GM23338 (cell line): Measurements from ENCODE around the gene OBSL1. TPM values are rescaled to one million over a fixed set of nuclear protein-coding genes. Genes with fewer than 3 reads are reported as not detected.
A peak's percentile ranks its signal among the peaks of the same experiment; 100 is the strongest.

Experiments
- ATAC-seq: fragments of 200-7000 bp; cut with Tn5 transposase; 3 replicates; pipeline ENCODE4 v1.9.1; 2020
- DNase-seq: peaks from one replicate; pipeline ENCODE4 v3.0.0-alpha.2; 2015; ENCODE audit warnings: low spot score
- H2AFZ ChIP-seq: fragments of 200-600 bp; sonication (generic); 2 replicates; pipeline ENCODE4 v1.8.0; 2016; ENCODE audit warnings: antibody characterized with exemption, mild to moderate bottlenecking, moderate library complexity
- H3F3A ChIP-seq: fragments of 200-600 bp; sonication (generic); replicated peaks from 2 replicates; pipeline ENCODE4 v1.8.0; 2017; ENCODE audit warnings: antibody characterized with exemption, mixed run types, low read depth
- H3K27ac ChIP-seq: fragments of 200-600 bp; sonication (generic); 2 replicates; pipeline ENCODE4 v1.6.1; 2016; ENCODE audit warnings: low read depth
- H3K27me3 ChIP-seq: fragments of 200-600 bp; sonication (generic); 2 replicates; pipeline ENCODE4 v1.8.0; 2016; ENCODE audit warnings: mild to moderate bottlenecking, mixed run types, moderate library complexity; ENCODE audit not compliant: insufficient read depth
- H3K36me3 ChIP-seq: fragments of 200-600 bp; sonication (generic); 2 replicates; pipeline ENCODE4 v1.8.0; 2016; ENCODE audit warnings: mild to moderate bottlenecking; ENCODE audit not compliant: insufficient read depth
- H3K4me1 ChIP-seq: fragments of 200-600 bp; sonication (generic); 2 replicates; pipeline ENCODE4 v1.8.0; 2016; ENCODE audit warnings: mild to moderate bottlenecking, moderate library complexity; ENCODE audit not compliant: insufficient read depth
- H3K4me2 ChIP-seq: fragments of 200-600 bp; sonication (generic); 2 replicates; pipeline ENCODE4 v1.7.1; 2017; ENCODE audit warnings: mixed run types
- H3K4me3 ChIP-seq: fragments of 200-600 bp; sonication (generic); 2 replicates; pipeline ENCODE4 v1.6.1; 2016; ENCODE audit warnings: mixed run types
- H3K79me2 ChIP-seq: fragments of 200-600 bp; sonication (generic); replicated peaks from 2 replicates; pipeline ENCODE4 v1.8.0; 2017; ENCODE audit warnings: mild to moderate bottlenecking; ENCODE audit not compliant: insufficient read depth
- H3K9me2 ChIP-seq: fragments of 200-600 bp; sonication (generic); 2 replicates; pipeline ENCODE4 v1.8.0; 2017; ENCODE audit not compliant: insufficient read depth
- H4K20me1 ChIP-seq: fragments of 200-600 bp; sonication (generic); replicated peaks from 2 replicates; pipeline ENCODE4 v1.8.0; 2017; ENCODE audit warnings: mild to moderate bottlenecking; ENCODE audit not compliant: insufficient read depth
- H3K27ac Mint-ChIP-seq: 2 replicates; pipeline ENCODE4 v1.8.0; 2020; ENCODE audit warnings: inconsistent platforms, mild to moderate bottlenecking, moderate library complexity, mixed read lengths
- H3K27me3 Mint-ChIP-seq: 3 replicates; pipeline ENCODE4 v1.8.0; 2022; ENCODE audit warnings: low read depth, mild to moderate bottlenecking, moderate library complexity, mixed read lengths, inconsistent platforms; ENCODE audit not compliant: insufficient read depth, poor library complexity
- H3K36me3 Mint-ChIP-seq: 3 replicates; pipeline ENCODE4 v1.8.0; 2021; ENCODE audit warnings: low read depth, mild to moderate bottlenecking, inconsistent platforms, moderate library complexity, mixed read lengths
- H3K4me1 Mint-ChIP-seq: 3 replicates; pipeline ENCODE4 v1.8.0; 2020; ENCODE audit warnings: mild to moderate bottlenecking, inconsistent platforms, mixed read lengths
- H3K4me3 Mint-ChIP-seq: 3 replicates; pipeline ENCODE4 v1.8.0; 2021; ENCODE audit warnings: moderate library complexity, mild to moderate bottlenecking, inconsistent platforms, mixed read lengths
- H3K9me3 Mint-ChIP-seq: 3 replicates; pipeline ENCODE4 v1.8.0; 2020; ENCODE audit warnings: moderate library complexity, mild to moderate bottlenecking, inconsistent platforms, mixed read lengths
- CREB1 ChIP-seq: fragments of 250-450 bp; sonication (Bioruptor Pico); IDR thresholded peaks from 2 replicates; pipeline ENCODE4 v1.5.0; 2020; ENCODE audit warnings: low read depth, mild to moderate bottlenecking, moderate library complexity
- EZH2 ChIP-seq: fragments of 200-600 bp; sonication (generic); IDR thresholded peaks from one replicate; pipeline ENCODE4 v1.8.0; 2017; ENCODE audit warnings: antibody characterized with exemption, mild to moderate bottlenecking, low read depth; ENCODE audit not compliant: unreplicated experiment
- EZH2phosphoT487 ChIP-seq: fragments of 200-600 bp; sonication (generic); IDR thresholded peaks from one replicate; pipeline ENCODE4 v1.8.1; 2018; ENCODE audit warnings: antibody characterized with exemption; ENCODE audit not compliant: unreplicated experiment
- JUNB ChIP-seq: IDR thresholded peaks from one replicate; pipeline ENCODE4 v1.6.1; 2016; ENCODE audit warnings: antibody characterized with exemption; ENCODE audit not compliant: unreplicated experiment
- POLR2AphosphoS5 ChIP-seq: IDR thresholded peaks from 2 replicates; pipeline ENCODE4 v1.6.1; 2016; ENCODE audit warnings: antibody characterized with exemption, low read depth
- STAT1 ChIP-seq: IDR thresholded peaks from one replicate; pipeline ENCODE4 v1.6.1; 2016; ENCODE audit warnings: antibody characterized with exemption; ENCODE audit not compliant: unreplicated experiment
- ZNF114 ChIP-seq: fragments of 250-450 bp; sonication (Bioruptor Pico); IDR thresholded peaks from 2 replicates; pipeline ENCODE4 v1.5.0; 2020; ENCODE audit warnings: mild to moderate bottlenecking, moderate library complexity
- ZNF331 ChIP-seq: fragments of 250-450 bp; sonication (Bioruptor Pico); IDR thresholded peaks from 2 replicates; pipeline ENCODE4 v1.5.0; 2020; ENCODE audit warnings: low read depth, mild to moderate bottlenecking, moderate library complexity
- polyA plus RNA-seq: library from polyadenylated mRNA; unstranded; fragments of >200 nt; fragmentation: Nextera tagmentation; extraction: Ambion mirVana; gene quantifications from 2 replicates; pipeline ENCODE4 v1.2.1, GENCODE V29; 2016
- total RNA-seq: library from RNA; depleted of rRNA; stranded (reverse); fragments of >200 nt; shearing (Covaris generic); gene quantifications from 2 replicates; pipeline ENCODE4 v1.2.3, GENCODE V29; 2014
- TF ChIP-seq, protein P1 (sequence below): fragments of 250-450 bp; sonication (Bioruptor Pico); IDR thresholded peaks from 2 replicates; pipeline ENCODE4 v1.5.0; 2020; ENCODE audit warnings: mild to moderate bottlenecking, moderate library complexity
- TF ChIP-seq, protein P2 (sequence below): IDR thresholded peaks from one replicate; pipeline ENCODE4 v1.6.1; 2018; ENCODE audit warnings: antibody characterized with exemption; ENCODE audit not compliant: unreplicated experiment

Gene OBSL1
- total and polyA plus RNA-seq, 2 experiments from 2014 or later = 94.9 to 207 TPM

DNA sequence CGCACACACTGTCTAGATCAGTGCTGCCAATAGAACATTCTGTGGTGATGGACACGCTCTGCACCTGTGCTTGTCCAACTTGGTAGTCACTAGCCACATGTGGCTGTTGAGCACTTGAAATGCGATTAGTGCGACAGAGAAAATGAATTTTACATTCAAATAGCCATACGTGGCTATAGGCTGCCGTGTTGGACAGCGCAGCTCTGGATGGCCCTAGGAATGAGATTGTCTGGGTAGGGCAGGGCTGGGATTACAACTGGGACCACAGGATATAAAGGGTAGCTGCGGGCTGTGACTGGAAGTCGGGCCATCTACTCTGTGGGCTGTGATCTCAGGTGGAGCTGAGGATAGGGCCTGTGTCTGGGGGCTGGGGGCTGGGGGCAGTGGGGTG is 51.8 kb downstream of the OBSL1 start (continued):
- TF ChIP-seq, protein P1, sequence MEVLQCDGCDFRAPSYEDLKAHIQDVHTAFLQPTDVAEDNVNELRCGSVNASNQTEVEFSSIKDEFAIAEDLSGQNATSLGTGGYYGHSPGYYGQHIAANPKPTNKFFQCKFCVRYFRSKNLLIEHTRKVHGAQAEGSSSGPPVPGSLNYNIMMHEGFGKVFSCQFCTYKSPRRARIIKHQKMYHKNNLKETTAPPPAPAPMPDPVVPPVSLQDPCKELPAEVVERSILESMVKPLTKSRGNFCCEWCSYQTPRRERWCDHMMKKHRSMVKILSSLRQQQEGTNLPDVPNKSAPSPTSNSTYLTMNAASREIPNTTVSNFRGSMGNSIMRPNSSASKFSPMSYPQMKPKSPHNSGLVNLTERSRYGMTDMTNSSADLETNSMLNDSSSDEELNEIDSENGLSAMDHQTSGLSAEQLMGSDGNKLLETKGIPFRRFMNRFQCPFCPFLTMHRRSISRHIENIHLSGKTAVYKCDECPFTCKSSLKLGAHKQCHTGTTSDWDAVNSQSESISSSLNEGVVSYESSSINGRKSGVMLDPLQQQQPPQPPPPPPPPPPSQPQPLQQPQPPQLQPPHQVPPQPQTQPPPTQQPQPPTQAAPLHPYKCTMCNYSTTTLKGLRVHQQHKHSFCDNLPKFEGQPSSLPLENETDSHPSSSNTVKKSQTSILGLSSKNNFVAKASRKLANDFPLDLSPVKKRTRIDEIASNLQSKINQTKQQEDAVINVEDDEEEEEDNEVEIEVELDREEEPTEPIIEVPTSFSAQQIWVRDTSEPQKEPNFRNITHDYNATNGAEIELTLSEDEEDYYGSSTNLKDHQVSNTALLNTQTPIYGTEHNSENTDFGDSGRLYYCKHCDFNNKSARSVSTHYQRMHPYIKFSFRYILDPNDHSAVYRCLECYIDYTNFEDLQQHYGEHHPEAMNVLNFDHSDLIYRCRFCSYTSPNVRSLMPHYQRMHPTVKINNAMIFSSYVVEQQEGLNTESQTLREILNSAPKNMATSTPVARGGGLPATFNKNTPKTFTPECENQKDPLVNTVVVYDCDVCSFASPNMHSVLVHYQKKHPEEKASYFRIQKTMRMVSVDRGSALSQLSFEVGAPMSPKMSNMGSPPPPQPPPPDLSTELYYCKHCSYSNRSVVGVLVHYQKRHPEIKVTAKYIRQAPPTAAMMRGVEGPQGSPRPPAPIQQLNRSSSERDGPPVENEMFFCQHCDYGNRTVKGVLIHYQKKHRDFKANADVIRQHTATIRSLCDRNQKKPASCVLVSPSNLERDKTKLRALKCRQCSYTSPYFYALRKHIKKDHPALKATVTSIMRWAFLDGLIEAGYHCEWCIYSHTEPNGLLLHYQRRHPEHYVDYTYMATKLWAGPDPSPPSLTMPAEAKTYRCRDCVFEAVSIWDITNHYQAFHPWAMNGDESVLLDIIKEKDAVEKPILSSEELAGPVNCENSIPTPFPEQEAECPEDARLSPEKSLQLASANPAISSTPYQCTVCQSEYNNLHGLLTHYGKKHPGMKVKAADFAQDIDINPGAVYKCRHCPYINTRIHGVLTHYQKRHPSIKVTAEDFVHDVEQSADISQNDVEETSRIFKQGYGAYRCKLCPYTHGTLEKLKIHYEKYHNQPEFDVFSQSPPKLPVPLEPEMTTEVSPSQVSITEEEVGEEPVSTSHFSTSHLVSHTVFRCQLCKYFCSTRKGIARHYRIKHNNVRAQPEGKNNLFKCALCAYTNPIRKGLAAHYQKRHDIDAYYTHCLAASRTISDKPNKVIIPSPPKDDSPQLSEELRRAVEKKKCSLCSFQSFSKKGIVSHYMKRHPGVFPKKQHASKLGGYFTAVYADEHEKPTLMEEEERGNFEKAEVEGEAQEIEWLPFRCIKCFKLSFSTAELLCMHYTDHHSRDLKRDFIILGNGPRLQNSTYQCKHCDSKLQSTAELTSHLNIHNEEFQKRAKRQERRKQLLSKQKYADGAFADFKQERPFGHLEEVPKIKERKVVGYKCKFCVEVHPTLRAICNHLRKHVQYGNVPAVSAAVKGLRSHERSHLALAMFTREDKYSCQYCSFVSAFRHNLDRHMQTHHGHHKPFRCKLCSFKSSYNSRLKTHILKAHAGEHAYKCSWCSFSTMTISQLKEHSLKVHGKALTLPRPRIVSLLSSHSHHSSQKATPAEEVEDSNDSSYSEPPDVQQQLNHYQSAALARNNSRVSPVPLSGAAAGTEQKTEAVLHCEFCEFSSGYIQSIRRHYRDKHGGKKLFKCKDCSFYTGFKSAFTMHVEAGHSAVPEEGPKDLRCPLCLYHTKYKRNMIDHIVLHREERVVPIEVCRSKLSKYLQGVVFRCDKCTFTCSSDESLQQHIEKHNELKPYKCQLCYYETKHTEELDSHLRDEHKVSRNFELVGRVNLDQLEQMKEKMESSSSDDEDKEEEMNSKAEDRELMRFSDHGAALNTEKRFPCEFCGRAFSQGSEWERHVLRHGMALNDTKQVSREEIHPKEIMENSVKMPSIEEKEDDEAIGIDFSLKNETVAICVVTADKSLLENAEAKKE = no peak
- TF ChIP-seq ZNF114 (CRISPR knock-in tag) = no peak
- TF ChIP-seq JUNB = no peak

DNA sequence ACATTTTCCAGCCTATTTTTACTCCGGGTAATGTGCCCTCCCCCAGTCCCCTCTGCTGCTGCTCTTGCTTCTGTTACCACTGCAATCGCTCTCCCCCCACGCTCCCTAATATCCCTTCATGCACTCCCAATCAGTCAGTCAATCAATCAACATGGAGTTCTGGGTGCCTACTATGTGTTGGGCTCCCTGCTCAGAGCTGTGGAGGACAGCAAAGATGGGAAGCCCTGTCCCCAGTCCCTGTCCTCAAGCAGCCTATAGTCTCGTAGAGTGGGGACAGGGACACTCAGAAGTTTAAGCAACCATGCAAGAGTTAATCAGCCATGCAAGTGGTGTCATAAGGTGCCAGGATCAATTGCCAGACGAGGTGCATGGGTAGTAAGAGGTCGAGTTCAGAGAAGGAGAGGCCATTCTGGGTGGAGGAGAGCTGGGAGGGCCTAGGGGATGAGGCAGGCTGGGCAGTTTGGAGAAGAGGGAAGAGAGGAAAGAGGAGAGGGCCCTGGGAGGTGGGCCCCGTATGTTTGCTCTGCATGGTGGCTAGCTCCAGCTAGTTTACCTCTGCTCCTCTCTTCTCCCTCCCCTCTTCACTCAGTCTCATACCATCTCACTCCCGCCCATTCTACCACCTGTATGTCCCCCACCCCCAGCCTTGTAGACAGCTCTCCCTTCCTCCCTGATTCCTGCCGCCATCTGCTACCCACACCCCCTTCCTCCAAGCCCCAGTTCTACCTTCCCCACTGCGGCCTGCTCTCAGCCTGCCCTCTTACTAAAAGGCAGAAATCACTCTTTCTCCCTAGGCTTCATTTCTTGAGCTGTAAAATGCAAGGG is 53.2 kb downstream of the OBSL1 start:
- Histone ChIP-seq H4K20me1 (no peaks in the 10 kb centered on the region), H3K4me3 (no peak overlapping the region), H3K4me2 (peak overlapping the region; percentile 51), H3K9me2 (no peaks in the 10 kb centered on the region), H2AFZ (no peak overlapping the region), H3K79me2 (no peaks in the 10 kb centered on the region), H3K27me3 (peaks cover 58% of the 10 kb centered on the region), H3K27ac (no peak overlapping the region), H3F3A (peaks cover 8% of the 10 kb centered on the region), H3K36me3 (no peaks in the 10 kb centered on the region), H3K4me1 (peaks cover 31% of the 10 kb centered on the region)
- Mint-ChIP-seq H3K36me3 (no peaks in the 10 kb centered on the region), H3K4me1 (peaks cover 68% of the 10 kb centered on the region), H3K27me3 (peaks cover 42% of the 10 kb centered on the region), H3K4me3 (no peak overlapping the region; the same call in 2 of the 3 replicates), H3K27ac (no peak overlapping the region), H3K9me3 (no peaks in the 10 kb centered on the region)
- DNase-seq (no peak), ATAC-seq (no peak)
- TF ChIP-seq STAT1 (no peak), CREB1 (CRISPR knock-in tag) (no peak), ZNF114 (CRISPR knock-in tag) (no peak), POLR2AphosphoS5 (no peak), ZNF331 (CRISPR knock-in tag) (no peak), JUNB (no peak), EZH2 (no peak), EZH2phosphoT487 (no peak)
- TF ChIP-seq, protein P2, sequence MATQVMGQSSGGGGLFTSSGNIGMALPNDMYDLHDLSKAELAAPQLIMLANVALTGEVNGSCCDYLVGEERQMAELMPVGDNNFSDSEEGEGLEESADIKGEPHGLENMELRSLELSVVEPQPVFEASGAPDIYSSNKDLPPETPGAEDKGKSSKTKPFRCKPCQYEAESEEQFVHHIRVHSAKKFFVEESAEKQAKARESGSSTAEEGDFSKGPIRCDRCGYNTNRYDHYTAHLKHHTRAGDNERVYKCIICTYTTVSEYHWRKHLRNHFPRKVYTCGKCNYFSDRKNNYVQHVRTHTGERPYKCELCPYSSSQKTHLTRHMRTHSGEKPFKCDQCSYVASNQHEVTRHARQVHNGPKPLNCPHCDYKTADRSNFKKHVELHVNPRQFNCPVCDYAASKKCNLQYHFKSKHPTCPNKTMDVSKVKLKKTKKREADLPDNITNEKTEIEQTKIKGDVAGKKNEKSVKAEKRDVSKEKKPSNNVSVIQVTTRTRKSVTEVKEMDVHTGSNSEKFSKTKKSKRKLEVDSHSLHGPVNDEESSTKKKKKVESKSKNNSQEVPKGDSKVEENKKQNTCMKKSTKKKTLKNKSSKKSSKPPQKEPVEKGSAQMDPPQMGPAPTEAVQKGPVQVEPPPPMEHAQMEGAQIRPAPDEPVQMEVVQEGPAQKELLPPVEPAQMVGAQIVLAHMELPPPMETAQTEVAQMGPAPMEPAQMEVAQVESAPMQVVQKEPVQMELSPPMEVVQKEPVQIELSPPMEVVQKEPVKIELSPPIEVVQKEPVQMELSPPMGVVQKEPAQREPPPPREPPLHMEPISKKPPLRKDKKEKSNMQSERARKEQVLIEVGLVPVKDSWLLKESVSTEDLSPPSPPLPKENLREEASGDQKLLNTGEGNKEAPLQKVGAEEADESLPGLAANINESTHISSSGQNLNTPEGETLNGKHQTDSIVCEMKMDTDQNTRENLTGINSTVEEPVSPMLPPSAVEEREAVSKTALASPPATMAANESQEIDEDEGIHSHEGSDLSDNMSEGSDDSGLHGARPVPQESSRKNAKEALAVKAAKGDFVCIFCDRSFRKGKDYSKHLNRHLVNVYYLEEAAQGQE = no peak
